ENCODE results near the gene DCTN5.
A peak's percentile ranks its signal among the peaks of the same experiment; 100 is the strongest.
"Not testable (repeated sequence)": the region's sequence is repeated elsewhere in the genome, so short reads cannot be mapped to it uniquely, and the experiment has no call there.

Gene DCTN5

GRCh38 chr16:23640931-23641765, at the start of gene DCTN5, which contains the start of gene PALB2:
Gene DCTN5 (plus strand): TSS chr16:23641466. CDS start chr16:23641543, 77 bp downstream.
Gene PALB2 (minus strand): TSS chr16:23641310. CDS start chr16:23641157, 153 bp downstream.
- DNase-seq = peak; percentile 98

GRCh38 chr16:23594186-23594585, 47.1 kb upstream of the DCTN5 start:
- no peak for DNase-seq

- DNase-seq = peak; percentile 27
Observed at GRCh38 chr16:23595246-23595950, 45.9 kb upstream of the DCTN5 start.

- peak; percentile 94 for DNase-seq
Observed at GRCh38 chr16:23595951-23596720, 45.1 kb upstream of the DCTN5 start, which contains the start of gene NDUFAB1. Gene NDUFAB1 (minus strand): TSS chr16:23596316. CDS start chr16:23596290, 26 bp downstream.

DNA sequence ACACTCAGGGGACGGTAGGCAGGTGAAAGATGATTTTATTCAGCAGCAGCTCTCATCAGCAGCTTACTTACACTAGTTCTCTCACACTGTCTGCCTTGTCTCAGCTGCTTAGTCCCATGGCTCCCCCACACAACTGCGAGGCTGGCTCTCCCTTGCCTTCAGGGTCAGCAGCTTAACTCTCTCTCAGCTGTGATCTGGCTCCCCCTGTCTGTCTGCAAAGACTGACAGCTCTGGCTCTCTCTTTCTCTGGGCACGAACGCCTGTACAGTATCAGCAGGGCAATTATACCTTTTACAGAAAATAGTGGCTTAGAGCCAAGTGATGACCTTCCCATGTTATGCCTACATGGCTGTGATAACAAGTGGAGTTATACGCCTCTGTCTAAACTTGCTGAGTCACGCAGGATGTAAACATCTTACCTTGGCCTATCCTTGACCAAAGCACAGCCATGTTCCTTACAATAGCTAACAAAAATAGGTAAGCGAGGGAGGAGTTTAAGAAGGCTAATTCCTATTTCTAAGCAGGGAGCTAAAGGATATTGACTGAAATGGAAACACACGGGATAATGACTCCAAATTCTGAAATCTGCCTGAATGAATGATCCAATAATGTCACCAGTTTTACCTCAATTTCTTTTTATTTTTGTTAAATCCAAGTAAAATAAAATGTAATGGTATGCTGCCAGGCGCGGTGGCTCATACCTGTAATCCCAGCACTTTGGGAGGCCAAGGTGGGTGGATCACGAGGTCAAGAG, 44.1 kb upstream of the DCTN5 start:
- DNase-seq = peak; percentile 83

GRCh38 chr16:23607726-23608125, 33.5 kb upstream of the DCTN5 start:
- no peak for DNase-seq

- DNase-seq = no peak
Observed at GRCh38 chr16:23608194-23608593, 33.1 kb upstream of the DCTN5 start.

DNA sequence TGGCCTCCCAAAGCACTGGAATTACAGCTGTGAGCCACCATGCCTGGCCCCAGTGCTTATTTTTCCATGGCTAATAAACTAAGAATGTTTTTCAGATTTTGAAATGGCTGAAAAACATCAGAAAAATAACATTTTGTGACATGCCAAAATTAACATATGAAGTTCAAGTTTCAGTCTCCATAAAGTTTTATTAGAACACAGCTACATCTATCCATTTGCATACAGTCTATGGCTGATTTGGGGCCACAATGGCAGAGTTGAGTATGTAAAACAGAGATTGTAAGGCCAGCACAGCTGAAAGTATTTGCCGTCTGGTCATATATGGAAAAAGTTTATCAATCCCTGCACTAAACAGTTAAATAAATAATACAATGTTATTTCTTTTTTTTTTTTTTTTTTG, 31.3 kb upstream of the DCTN5 start:
- DNase-seq = no peak

- not testable (repeated sequence) for DNase-seq
Observed at GRCh38 chr16:23610905-23611304, 30.4 kb upstream of the DCTN5 start.

DNA sequence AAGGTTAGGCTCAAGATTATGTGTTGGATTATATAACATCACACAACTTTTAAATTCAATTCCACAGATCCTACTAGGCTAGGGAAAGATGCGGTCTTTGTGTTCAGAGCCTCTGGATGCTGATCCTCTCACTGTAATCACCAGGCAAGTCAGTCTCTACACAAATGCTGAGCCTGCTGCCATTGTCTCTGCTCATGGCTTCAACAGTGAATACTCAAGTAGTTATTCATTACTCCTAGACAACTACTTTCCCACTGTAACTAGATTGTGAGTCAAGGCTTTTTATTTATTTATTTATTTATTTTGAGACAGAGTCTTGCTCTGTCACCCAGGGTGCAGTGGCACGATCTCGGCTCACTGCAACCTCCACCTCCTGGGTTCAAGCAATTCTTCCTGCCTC, 29.3 kb upstream of the DCTN5 start:
- no peak for DNase-seq

GRCh38 chr16:23615805-23616204, 25.5 kb upstream of the DCTN5 start:
- DNase-seq = no peak

GRCh38 chr16:23624092-23624491, 17.2 kb upstream of the DCTN5 start:
- DNase-seq = no peak

- DNase-seq = no peak
Observed at GRCh38 chr16:23629516-23629915, 11.8 kb upstream of the DCTN5 start.

GRCh38 chr16:23631874-23632273, 9.4 kb upstream of the DCTN5 start:
- DNase-seq = not testable (repeated sequence)

DNA sequence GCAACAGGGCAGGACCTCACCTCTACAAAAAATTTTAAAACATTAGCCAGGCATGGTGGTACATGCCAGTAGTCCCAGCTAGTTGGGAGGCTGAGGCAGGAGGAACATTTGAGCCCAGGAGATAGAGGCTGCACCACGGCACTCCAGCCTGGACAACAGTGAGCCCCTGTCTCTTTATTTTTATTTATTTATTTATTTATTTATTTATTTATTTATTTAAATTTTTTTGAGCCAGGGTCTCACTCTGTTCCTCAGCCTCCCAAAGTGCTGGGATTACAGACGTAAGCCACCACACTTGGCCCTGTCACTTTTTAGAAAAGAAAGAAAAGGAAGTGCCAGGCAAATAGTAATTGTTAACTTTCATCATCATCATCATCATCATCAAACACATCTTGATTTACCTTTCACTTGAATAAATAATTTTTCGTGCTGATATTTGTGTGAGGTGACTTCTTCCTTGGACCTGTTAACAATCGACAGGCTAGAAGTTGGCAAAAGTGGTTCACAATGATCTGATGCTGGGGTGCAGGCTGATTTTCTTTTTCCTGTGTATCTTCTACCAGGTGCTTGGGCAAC, 6.7 kb upstream of the DCTN5 start:
- no peak for DNase-seq

- DNase-seq = peak; percentile 5
Observed at GRCh38 chr16:23635958-23636357, 5.3 kb upstream of the DCTN5 start.

- peak; percentile 54 for DNase-seq
Observed at GRCh38 chr16:23640615-23640930, 693 bp upstream of the DCTN5 start.

DNA sequence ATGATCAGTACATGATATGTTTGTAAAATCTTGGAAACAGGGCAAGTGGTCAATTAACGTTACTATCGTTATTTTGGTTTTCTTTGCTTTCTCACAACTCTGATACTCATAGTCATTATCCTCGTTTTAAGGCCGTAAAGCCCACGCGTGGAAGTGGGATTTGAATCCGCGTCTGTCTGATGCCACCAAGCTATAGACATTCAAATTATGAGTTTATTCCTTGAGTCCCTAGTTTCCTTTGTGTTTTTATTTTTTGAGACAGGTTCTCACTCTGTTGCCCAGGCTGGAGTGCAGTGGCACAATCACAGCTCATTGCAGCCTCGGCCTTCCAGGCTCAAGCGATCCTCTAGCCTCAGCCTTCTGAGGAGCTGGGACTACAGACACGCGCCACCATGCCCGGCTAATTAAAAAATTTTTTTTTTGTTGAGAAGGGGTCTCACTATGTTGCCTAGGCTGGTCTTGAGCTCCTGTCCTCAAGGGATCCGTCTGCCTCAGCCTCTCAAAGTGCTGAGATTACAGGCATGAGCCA, 1.0 kb downstream of the DCTN5 start:
- no peak for DNase-seq

DNA sequence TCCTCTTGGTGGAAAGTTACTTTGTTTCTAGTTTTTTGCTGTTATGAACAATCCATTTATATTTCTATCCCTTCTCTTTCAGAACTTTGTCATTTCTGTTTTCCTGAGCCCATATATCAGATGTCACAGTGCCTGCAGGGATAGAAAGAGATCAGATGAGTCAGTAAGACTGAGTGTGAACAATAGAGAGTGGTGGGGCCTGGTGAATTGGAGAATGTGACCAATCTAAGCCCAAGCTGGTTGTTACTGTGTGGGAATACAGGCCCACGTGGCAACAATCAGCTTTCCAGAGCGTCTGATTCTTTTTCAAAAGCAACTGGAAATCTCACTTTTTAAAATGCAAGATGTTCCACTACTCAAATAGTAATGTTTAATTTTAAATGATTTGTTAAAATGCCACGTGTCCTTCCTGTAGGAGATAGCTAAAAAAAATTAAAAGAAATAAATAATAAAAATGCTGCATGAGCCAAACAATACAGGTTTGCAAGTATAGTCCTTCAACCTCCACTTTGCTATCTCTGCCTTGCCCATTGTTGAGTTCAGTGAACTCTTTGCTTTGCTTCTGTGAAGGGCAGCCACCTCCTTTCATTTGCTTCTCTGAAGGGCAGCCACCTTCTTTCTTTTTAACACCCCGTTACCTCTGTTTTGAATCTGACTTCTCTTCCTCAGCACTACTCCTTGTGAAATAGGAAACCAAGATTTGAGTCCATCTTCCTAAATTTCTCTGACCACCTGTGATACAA, 9.6 kb downstream of the DCTN5 start:
- DNase-seq = no peak

- no peak for DNase-seq
Observed at GRCh38 chr16:23651943-23652468, 10.7 kb downstream of the DCTN5 start.

- no peak for DNase-seq
Observed at GRCh38 chr16:23663918-23664317, 22.7 kb downstream of the DCTN5 start.
